ENCODE measurements around the gene PPP2R3C. TPM values are rescaled to one million over a fixed set of nuclear protein-coding genes. Genes with fewer than 3 reads are reported as not detected.

The PPP2R3C gene
- total and polyA plus RNA-seq, 2 of the 4 experiments (the other 2 are of a cell fraction), result 15.9 to 17.0 TPM

DNA sequence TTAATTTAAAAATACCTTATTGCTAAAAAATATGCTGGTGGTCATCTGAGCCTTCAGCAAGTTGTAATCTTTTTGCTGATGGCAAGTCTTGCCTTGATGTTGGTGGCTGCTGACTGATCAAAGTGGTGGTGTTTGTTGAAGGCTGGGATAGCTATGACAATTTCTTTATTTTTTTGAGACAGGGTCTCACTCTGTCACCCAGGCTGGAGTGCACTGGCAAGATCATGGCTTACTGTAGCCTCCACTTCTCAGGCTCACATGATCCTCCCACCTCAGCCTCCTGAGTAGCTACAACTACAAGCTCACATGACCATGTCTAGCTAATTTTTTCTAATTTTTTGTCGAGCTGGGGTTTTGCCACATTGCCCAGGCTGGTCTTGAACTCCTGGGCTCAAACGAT is 25.4 kb upstream of the PPP2R3C start:
- Histone ChIP-seq H2BK5ac (ENCODE audit: low read depth, low read length, poor library complexity, severe bottlenecking) (no peak overlapping the region), H3K4me1 (ENCODE audit: control insufficient read depth, insufficient read depth, low read length) (no peaks in the 10 kb centered on the region), H3K18ac (ENCODE audit: low read depth, low read length) (no peak overlapping the region), H3K27me3 (ENCODE audit: control insufficient read depth, insufficient read depth, low read length) (no peaks in the 10 kb centered on the region), H2AK5ac (ENCODE audit: low read depth, low read length) (no peak overlapping the region), H3K23ac (ENCODE audit: low read depth, low read length) (no peak overlapping the region), H3K4ac (ENCODE audit: low read depth, low read length) (no peak overlapping the region), H3K36me3 (ENCODE audit: control insufficient read depth, insufficient read depth, low read length) (peaks cover 4% of the 10 kb centered on the region; the same call in 1 of the 2 replicates), H3K27ac (ENCODE audit: insufficient read depth, low read length) (no peak overlapping the region), H3K4me3 (ENCODE audit: insufficient read depth, low read depth, low read length) (no peak overlapping the region), H4K91ac (ENCODE audit: insufficient read depth, low read depth, low read length) (no peak overlapping the region), H2AK9ac (replicated peaks; ENCODE audit: low read depth, low read length, poor library complexity) (no peak overlapping the region), H2AFZ (replicated peaks; ENCODE audit: low read length, poor library complexity) (no peak overlapping the region), H3K56ac (ENCODE audit: extremely low read depth, insufficient read depth, low read length) (no peak overlapping the region), H4K8ac (ENCODE audit: low read depth in 2 of 2, low read length in 2 of 2) (no peak overlapping the region), H3K79me1 (ENCODE audit: low read depth in 1 of 2, low read length in 2 of 2) (peaks cover 12 to 33% of the 10 kb centered on the region in 2 experiments), H3K14ac (replicated peaks; ENCODE audit: low read depth, low read length) (no peak overlapping the region), H4K5ac (ENCODE audit: low read depth, low read length) (no peak overlapping the region), H4K20me1 (ENCODE audit: insufficient read depth, low read length) (no peaks in the 10 kb centered on the region), H2BK20ac (ENCODE audit: low read depth, low read length) (no peak overlapping the region), H2BK15ac (ENCODE audit: low read depth, low read length) (no peak overlapping the region), H2BK120ac (ENCODE audit: low read depth, low read length) (no peak overlapping the region), H3K9me3 (ENCODE audit: control insufficient read depth, insufficient read depth, low read length) (no peaks in the 10 kb centered on the region), H3K4me2 (ENCODE audit: low read depth, low read length) (no peak overlapping the region), H3K9ac (ENCODE audit: low read depth, low read length) (no peak overlapping the region), H3K9me1 (ENCODE audit: insufficient read depth, low read length) (peaks cover 4% of the 10 kb centered on the region; the same call in 1 of the 2 replicates)
- intact Hi-C loops (cut with micrococcal nuclease), result no loop called here
- dilution Hi-C loops (cut with HindIII; ENCODE audit: low sequenced_read_pairs, unreplicated experiment), result no loop called here
- ChIA-PET CTCF (interaction anchor here (0.5 to 0.9 kb wide), 2 partner anchors 79 to 271 kb away, joined by 3 to 6 read pairs; no protein-coding TSS in a partner anchor), POLR2A (ENCODE audit: unreplicated experiment) (no interaction called here)
- no peak for ATAC-seq (ENCODE audit: low read depth)
- DNase-seq, result no peak
- TF ChIP-seq MXI1 (IDR thresholded peaks at IDR 0.05; ENCODE audit: borderline replicate concordance, low read depth, low read length) (no peak), MAZ (IDR thresholded peaks at IDR 0.05; ENCODE audit: borderline replicate concordance, low read depth, low read length) (no peak), SMC3 (IDR thresholded peaks at IDR 0.05; ENCODE audit: low read depth, low read length) (no peak), NFE2L2 (IDR thresholded peaks at IDR 0.05; ENCODE audit: low read depth, low read length) (no peak), RFX5 (IDR thresholded peaks at IDR 0.05; ENCODE audit: low read depth, low read length) (no peak), CEBPB (IDR thresholded peaks at IDR 0.05; ENCODE audit: low read depth, low read length) (no peak), RAD21 (IDR thresholded peaks at IDR 0.05; ENCODE audit: low read length) (no peak), BHLHE40 (IDR thresholded peaks at IDR 0.05; ENCODE audit: low read depth, low read length) (no peak), MAFK (IDR thresholded peaks at IDR 0.05; ENCODE audit: low read depth, low read length) (no peak), CHD1 (IDR thresholded peaks at IDR 0.05; ENCODE audit: low read depth, low read length) (no peak)
- TF ChIP-seq, protein P1, sequence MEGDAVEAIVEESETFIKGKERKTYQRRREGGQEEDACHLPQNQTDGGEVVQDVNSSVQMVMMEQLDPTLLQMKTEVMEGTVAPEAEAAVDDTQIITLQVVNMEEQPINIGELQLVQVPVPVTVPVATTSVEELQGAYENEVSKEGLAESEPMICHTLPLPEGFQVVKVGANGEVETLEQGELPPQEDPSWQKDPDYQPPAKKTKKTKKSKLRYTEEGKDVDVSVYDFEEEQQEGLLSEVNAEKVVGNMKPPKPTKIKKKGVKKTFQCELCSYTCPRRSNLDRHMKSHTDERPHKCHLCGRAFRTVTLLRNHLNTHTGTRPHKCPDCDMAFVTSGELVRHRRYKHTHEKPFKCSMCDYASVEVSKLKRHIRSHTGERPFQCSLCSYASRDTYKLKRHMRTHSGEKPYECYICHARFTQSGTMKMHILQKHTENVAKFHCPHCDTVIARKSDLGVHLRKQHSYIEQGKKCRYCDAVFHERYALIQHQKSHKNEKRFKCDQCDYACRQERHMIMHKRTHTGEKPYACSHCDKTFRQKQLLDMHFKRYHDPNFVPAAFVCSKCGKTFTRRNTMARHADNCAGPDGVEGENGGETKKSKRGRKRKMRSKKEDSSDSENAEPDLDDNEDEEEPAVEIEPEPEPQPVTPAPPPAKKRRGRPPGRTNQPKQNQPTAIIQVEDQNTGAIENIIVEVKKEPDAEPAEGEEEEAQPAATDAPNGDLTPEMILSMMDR (conservative IDR thresholded peaks at IDR 0.05; ENCODE audit: low read depth, low read length), result no peak
- TF ChIP-seq, protein P2, sequence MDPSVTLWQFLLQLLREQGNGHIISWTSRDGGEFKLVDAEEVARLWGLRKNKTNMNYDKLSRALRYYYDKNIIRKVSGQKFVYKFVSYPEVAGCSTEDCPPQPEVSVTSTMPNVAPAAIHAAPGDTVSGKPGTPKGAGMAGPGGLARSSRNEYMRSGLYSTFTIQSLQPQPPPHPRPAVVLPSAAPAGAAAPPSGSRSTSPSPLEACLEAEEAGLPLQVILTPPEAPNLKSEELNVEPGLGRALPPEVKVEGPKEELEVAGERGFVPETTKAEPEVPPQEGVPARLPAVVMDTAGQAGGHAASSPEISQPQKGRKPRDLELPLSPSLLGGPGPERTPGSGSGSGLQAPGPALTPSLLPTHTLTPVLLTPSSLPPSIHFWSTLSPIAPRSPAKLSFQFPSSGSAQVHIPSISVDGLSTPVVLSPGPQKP (IDR thresholded peaks at IDR 0.05; ENCODE audit: borderline replicate concordance, low read depth, low read length), result no peak
- TF ChIP-seq, protein P3, sequence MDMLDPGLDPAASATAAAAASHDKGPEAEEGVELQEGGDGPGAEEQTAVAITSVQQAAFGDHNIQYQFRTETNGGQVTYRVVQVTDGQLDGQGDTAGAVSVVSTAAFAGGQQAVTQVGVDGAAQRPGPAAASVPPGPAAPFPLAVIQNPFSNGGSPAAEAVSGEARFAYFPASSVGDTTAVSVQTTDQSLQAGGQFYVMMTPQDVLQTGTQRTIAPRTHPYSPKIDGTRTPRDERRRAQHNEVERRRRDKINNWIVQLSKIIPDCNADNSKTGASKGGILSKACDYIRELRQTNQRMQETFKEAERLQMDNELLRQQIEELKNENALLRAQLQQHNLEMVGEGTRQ (IDR thresholded peaks at IDR 0.05; ENCODE audit: low read depth, low read length), result no peak
- BruUV-seq (replicated peaks), result no TSS peak
- no CpG with 5 or more reads among the region's 2 CpGs for WGBS, 2 experiments (ENCODE audit: extremely low coverage in 2 of 2, insufficient read length in 1 of 2)
- in situ Hi-C loops (cut with MboI; ENCODE audit: low sequenced_read_pairs), result loop anchor here (10.0 to 25.0 kb wide), 2 partner anchors 538 to 665 kb away; partner anchors contain the start of gene RALGAPA1
